ENCODE data around the gene TNFRSF19.

TNFRSF19 gene

DNA sequence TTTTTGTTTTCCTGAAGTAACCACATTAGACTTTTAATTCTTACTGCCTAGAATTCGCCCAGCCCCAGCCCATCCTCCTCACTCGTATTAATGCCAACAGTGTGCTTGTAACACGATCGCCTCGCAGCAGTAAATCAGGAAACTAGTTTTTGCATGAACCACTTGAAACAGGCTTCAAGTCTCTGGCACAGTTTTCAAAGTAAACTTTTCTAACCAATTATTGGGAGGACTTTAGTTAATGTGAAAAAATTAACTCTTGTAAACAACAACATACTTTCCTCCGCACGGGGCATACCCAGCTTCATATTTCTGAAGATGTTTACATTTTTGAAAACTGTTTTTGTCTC, 39.2 kb downstream of the TNFRSF19 start:
- Histone ChIP-seq H4K8ac (ENCODE audit: low read depth, low read length) (no peak overlapping the region), H2BK120ac (ENCODE audit: low read depth, low read length) (no peak overlapping the region), H3K4me3 (ENCODE audit: low read length in 2 of 2) (no peak overlapping the region), H4K91ac (ENCODE audit: low read depth, low read length, poor library complexity) (no peak overlapping the region), H3K23ac (ENCODE audit: low read depth, low read length, poor library complexity) (no peak overlapping the region), H3K4ac (ENCODE audit: low read length) (no peak overlapping the region), H3K27me3 (ENCODE audit: control insufficient read depth in 3 of 3, insufficient read depth in 3 of 3, low read depth in 1 of 3, low read length in 3 of 3) (no peaks in the 10 kb centered on the region), H3K36me3 (replicated peaks in 1 of 2; ENCODE audit: control insufficient read depth in 2 of 2, insufficient read depth in 2 of 2, low read length in 2 of 2) (no peaks in the 10 kb centered on the region), H3K9ac (ENCODE audit: low read depth, low read length, poor library complexity) (no peak overlapping the region), H3K27ac (replicated peaks; ENCODE audit: low read length) (no peak overlapping the region), H2AFZ (ENCODE audit: low read length) (no peak overlapping the region), H3K18ac (ENCODE audit: low read length) (no peak overlapping the region), H2BK5ac (ENCODE audit: low read length) (no peak overlapping the region), H3K4me1 (ENCODE audit: control insufficient read depth in 2 of 2, insufficient read depth in 1 of 2, low read depth in 1 of 2, low read length in 2 of 2) (peaks cover 9 to 26% of the 10 kb centered on the region in 2 donors), H2BK12ac (ENCODE audit: low read length) (no peak overlapping the region), H3K4me2 (ENCODE audit: insufficient read depth, low read length, poor library complexity, severe bottlenecking) (no peak overlapping the region), H2AK5ac (ENCODE audit: low read depth, low read length) (no peak overlapping the region), H3K9me3 (replicated peaks in 1 of 2; ENCODE audit: control insufficient read depth in 2 of 2, insufficient read depth in 1 of 2, low read depth in 1 of 2, low read length in 2 of 2) (no peaks in the 10 kb centered on the region), H3K79me1 (ENCODE audit: low read depth, low read length) (no peaks in the 10 kb centered on the region), H3K14ac (ENCODE audit: low read length) (no peak overlapping the region), H2BK15ac (ENCODE audit: low read length) (no peak overlapping the region)
- DNase-seq (ENCODE audit: low spot score): no peak
- no CpG with 5 or more reads among the region's 7 CpGs for WGBS, 2 donors (ENCODE audit: extremely low coverage in 2 of 2, insufficient read length in 2 of 2, insufficient replicate concordance in 1 of 2)

DNA sequence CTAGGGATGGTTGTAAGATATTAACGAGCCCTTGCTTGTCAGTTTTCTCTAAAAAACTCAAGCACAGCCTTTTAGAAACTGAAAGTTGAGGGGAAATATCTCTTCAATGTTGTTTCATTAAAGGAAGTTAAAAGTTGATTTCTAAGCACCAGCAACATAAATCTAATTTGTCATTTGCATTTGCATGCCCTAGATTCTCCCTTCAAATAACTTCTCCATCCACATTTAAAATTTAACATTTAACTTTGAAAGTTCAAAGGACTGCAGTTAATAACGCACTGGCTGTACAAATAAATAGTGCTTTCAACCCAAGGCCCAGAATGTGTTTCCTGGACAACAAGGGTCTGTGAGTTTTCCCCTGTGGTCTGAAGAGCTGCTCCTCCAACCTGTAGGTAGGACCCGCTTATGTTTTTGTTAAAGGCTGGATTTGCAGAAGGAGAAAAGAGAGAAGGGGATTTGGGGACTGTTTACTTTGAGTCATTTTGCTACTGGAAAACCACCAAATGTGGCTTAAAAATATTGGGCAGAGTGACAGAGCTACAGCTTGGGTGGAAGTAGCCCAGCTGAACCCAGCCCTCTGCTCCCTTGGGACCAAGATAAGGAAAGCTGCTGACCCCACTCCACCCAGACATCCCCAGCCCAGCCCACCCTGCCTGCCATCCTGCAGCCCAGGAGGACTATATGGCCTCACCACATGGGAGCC, 39.8 kb downstream of the TNFRSF19 start:
- Histone ChIP-seq H3K4me2 (ENCODE audit: insufficient read depth, low read length, poor library complexity, severe bottlenecking) (no peak overlapping the region), H3K4me1 (ENCODE audit: control insufficient read depth in 2 of 2, insufficient read depth in 1 of 2, low read depth in 1 of 2, low read length in 2 of 2) (peaks cover 12 to 31% of the 10 kb centered on the region in 2 donors), H3K4ac (ENCODE audit: low read length) (no peak overlapping the region), H3K27ac (replicated peaks; ENCODE audit: low read length) (no peak overlapping the region), H3K27me3 (ENCODE audit: control insufficient read depth in 3 of 3, insufficient read depth in 3 of 3, low read depth in 1 of 3, low read length in 3 of 3) (no peaks in the 10 kb centered on the region), H2BK5ac (ENCODE audit: low read length) (no peak overlapping the region), H3K4me3 (ENCODE audit: low read length in 2 of 2) (no peak overlapping the region), H3K79me1 (ENCODE audit: low read depth, low read length) (no peaks in the 10 kb centered on the region), H2AFZ (ENCODE audit: low read length) (peak overlapping the region; percentile 53), H3K18ac (ENCODE audit: low read length) (no peak overlapping the region), H4K91ac (ENCODE audit: low read depth, low read length, poor library complexity) (no peak overlapping the region), H3K9ac (ENCODE audit: low read depth, low read length, poor library complexity) (no peak overlapping the region), H2AK5ac (ENCODE audit: low read depth, low read length) (no peak overlapping the region), H3K23ac (ENCODE audit: low read depth, low read length, poor library complexity) (no peak overlapping the region), H2BK12ac (ENCODE audit: low read length) (no peak overlapping the region), H3K36me3 (replicated peaks in 1 of 2; ENCODE audit: control insufficient read depth in 2 of 2, insufficient read depth in 2 of 2, low read length in 2 of 2) (no peaks in the 10 kb centered on the region), H3K14ac (ENCODE audit: low read length) (no peak overlapping the region), H2BK120ac (ENCODE audit: low read depth, low read length) (no peak overlapping the region), H3K9me3 (replicated peaks in 1 of 2; ENCODE audit: control insufficient read depth in 2 of 2, insufficient read depth in 1 of 2, low read depth in 1 of 2, low read length in 2 of 2) (no peaks in the 10 kb centered on the region), H4K8ac (ENCODE audit: low read depth, low read length) (no peak overlapping the region), H2BK15ac (ENCODE audit: low read length) (no peak overlapping the region)
- WGBS, 2 donors (ENCODE audit: extremely low coverage in 2 of 2, insufficient read length in 2 of 2, insufficient replicate concordance in 1 of 2): no CpG with 5 or more reads among the region's 3 CpGs
- DNase-seq (ENCODE audit: low spot score): no peak

DNA sequence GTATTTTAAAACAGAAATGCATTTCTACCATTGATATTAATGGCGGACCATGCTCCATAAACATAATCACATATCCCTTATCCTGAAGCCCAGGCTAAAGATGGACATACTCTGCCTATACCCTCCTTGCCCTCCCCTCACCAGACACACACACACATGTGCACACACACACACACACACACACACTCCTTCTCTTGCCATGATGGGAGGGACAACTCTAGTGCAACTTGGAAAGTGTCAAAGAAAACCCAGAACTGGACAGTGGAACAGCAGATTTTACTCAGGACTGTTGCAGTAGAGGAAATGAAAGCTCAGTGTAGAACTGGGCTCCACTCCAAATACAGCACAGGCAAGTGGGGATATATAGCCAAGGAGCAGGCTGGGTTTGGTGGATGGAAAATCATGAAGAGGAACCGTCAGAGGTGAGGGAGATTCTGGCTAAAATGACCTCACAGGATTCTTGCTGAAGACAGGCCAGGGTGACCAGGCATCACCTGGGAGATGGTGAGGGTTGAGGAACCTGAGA, 40.8 kb downstream of the TNFRSF19 start:
- Histone ChIP-seq H4K91ac (ENCODE audit: low read depth, low read length, poor library complexity) (no peak overlapping the region), H3K9ac (ENCODE audit: low read depth, low read length, poor library complexity) (no peak overlapping the region), H3K4me1 (ENCODE audit: control insufficient read depth in 2 of 2, insufficient read depth in 1 of 2, low read depth in 1 of 2, low read length in 2 of 2) (peaks cover 17 to 40% of the 10 kb centered on the region in 2 donors), H3K23ac (ENCODE audit: low read depth, low read length, poor library complexity) (no peak overlapping the region), H3K18ac (ENCODE audit: low read length) (no peak overlapping the region), H2BK5ac (ENCODE audit: low read length) (no peak overlapping the region), H2AFZ (ENCODE audit: low read length) (no peak overlapping the region), H2BK120ac (ENCODE audit: low read depth, low read length) (no peak overlapping the region), H3K4me2 (ENCODE audit: insufficient read depth, low read length, poor library complexity, severe bottlenecking) (no peak overlapping the region), H2BK12ac (ENCODE audit: low read length) (no peak overlapping the region), H3K14ac (ENCODE audit: low read length) (no peak overlapping the region), H3K36me3 (replicated peaks in 1 of 2; ENCODE audit: control insufficient read depth in 2 of 2, insufficient read depth in 2 of 2, low read length in 2 of 2) (no peaks in the 10 kb centered on the region), H3K27ac (replicated peaks; ENCODE audit: low read length) (no peak overlapping the region), H3K27me3 (ENCODE audit: control insufficient read depth in 3 of 3, insufficient read depth in 3 of 3, low read depth in 1 of 3, low read length in 3 of 3) (no peaks in the 10 kb centered on the region), H2AK5ac (ENCODE audit: low read depth, low read length) (no peak overlapping the region), H3K4ac (ENCODE audit: low read length) (no peak overlapping the region), H3K79me1 (ENCODE audit: low read depth, low read length) (no peaks in the 10 kb centered on the region), H4K8ac (ENCODE audit: low read depth, low read length) (no peak overlapping the region), H3K9me3 (replicated peaks in 1 of 2; ENCODE audit: control insufficient read depth in 2 of 2, insufficient read depth in 1 of 2, low read depth in 1 of 2, low read length in 2 of 2) (no peaks in the 10 kb centered on the region), H2BK15ac (ENCODE audit: low read length) (no peak overlapping the region), H3K4me3 (ENCODE audit: low read length in 2 of 2) (no peak overlapping the region)
- no peak for DNase-seq (ENCODE audit: low spot score)
- WGBS, 2 donors (ENCODE audit: extremely low coverage in 2 of 2, insufficient read length in 2 of 2, insufficient replicate concordance in 1 of 2): no CpG with 5 or more reads among the region's 2 CpGs

DNA sequence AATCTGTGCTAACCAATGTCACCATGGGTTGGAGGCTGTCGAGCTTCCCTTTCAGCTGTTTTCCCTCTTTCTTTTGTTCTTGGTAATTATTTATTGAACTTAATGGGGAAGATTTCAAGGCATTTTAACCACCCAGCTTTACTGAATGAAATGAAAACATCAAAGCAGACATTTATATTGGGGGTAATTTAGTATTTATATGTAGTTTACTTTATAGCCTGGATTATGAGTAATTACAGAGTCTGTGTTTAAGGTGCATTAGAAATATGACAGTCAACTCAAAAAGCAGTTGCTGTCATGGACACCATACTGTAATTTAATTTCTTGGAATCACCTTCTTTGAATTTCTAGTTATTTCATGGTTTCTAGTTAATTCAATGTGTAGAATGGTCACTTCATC, 42.0 kb downstream of the TNFRSF19 start:
- no peak overlapping the region for H3K4ac ChIP-seq (ENCODE audit: low read length)
- H3K79me1 ChIP-seq (ENCODE audit: low read depth, low read length): no peaks in the 10 kb centered on the region
- DNase-seq (ENCODE audit: low spot score): no peak
- H2BK12ac ChIP-seq (ENCODE audit: low read length): no peak overlapping the region
- no peak overlapping the region for H3K23ac ChIP-seq (ENCODE audit: low read depth, low read length, poor library complexity)
- H3K4me3 ChIP-seq (ENCODE audit: low read length in 2 of 2): no peak overlapping the region
- H4K8ac ChIP-seq (ENCODE audit: low read depth, low read length): no peak overlapping the region
- no CpG with 5 or more reads among the region's 1 CpG for WGBS, 2 donors (ENCODE audit: extremely low coverage in 2 of 2, insufficient read length in 2 of 2, insufficient replicate concordance in 1 of 2)
- H2BK15ac ChIP-seq (ENCODE audit: low read length): no peak overlapping the region
- H3K14ac ChIP-seq (ENCODE audit: low read length): no peak overlapping the region
- H2AK5ac ChIP-seq (ENCODE audit: low read depth, low read length): no peak overlapping the region
- peaks cover 0 to 3% (median 0%) of the 10 kb centered on the region in 3 experiments for H3K27me3 ChIP-seq (ENCODE audit: control insufficient read depth in 3 of 3, insufficient read depth in 3 of 3, low read depth in 1 of 3, low read length in 3 of 3)
- H3K36me3 ChIP-seq (replicated peaks in 1 of 2; ENCODE audit: control insufficient read depth in 2 of 2, insufficient read depth in 2 of 2, low read length in 2 of 2): no peaks in the 10 kb centered on the region
- H2AFZ ChIP-seq (ENCODE audit: low read length): no peak overlapping the region
- peaks cover 17 to 43% of the 10 kb centered on the region in 2 donors for H3K4me1 ChIP-seq (ENCODE audit: control insufficient read depth in 2 of 2, insufficient read depth in 1 of 2, low read depth in 1 of 2, low read length in 2 of 2)
- H2BK5ac ChIP-seq (ENCODE audit: low read length): no peak overlapping the region
- no peak overlapping the region for H2BK120ac ChIP-seq (ENCODE audit: low read depth, low read length)
- no peak overlapping the region for H3K9ac ChIP-seq (ENCODE audit: low read depth, low read length, poor library complexity)
- H3K9me3 ChIP-seq (replicated peaks in 1 of 2; ENCODE audit: control insufficient read depth in 2 of 2, insufficient read depth in 1 of 2, low read depth in 1 of 2, low read length in 2 of 2): no peaks in the 10 kb centered on the region
- H3K27ac ChIP-seq (replicated peaks; ENCODE audit: low read length): no peak overlapping the region
- no peak overlapping the region for H4K91ac ChIP-seq (ENCODE audit: low read depth, low read length, poor library complexity)
- no peak overlapping the region for H3K4me2 ChIP-seq (ENCODE audit: insufficient read depth, low read length, poor library complexity, severe bottlenecking)
- no peak overlapping the region for H3K18ac ChIP-seq (ENCODE audit: low read length)

Data from neuronal stem cell (in vitro differentiated cells).